GM12878 (cell line): ENCODE measurements around the gene ABT1. TPM values are rescaled to one million over a fixed set of nuclear protein-coding genes. Genes with fewer than 3 reads are reported as not detected.

ENCODE experiments used
- ATF7 ChIP-seq: fragments of 450-650 bp; IDR thresholded peaks from 2 replicates; pipeline ENCODE4 v1.6.1; 2016; ENCODE audit warnings: low read depth, mild to moderate bottlenecking
- BACH1 ChIP-seq: fragments of 450-650 bp; IDR thresholded peaks from 2 replicates; pipeline ENCODE4 v1.6.1; 2017; ENCODE audit warnings: mild to moderate bottlenecking, borderline replicate concordance
- CBFB ChIP-seq: IDR thresholded peaks from 2 replicates; pipeline ENCODE4 v1.6.1; 2016; ENCODE audit warnings: antibody characterized with exemption, low read depth
- GATAD2B ChIP-seq: fragments of 450-650 bp; conservative IDR thresholded peaks from 2 replicates; pipeline ENCODE4 v1.6.1; 2017; ENCODE audit warnings: low read depth, mild to moderate bottlenecking, moderate library complexity
- IKZF1 ChIP-seq: fragments of 450-650 bp; conservative IDR thresholded peaks from 2 replicates; pipeline ENCODE4 v1.6.1; 2017; ENCODE audit warnings: antibody characterized with exemption, mild to moderate bottlenecking
- JUNB ChIP-seq: IDR thresholded peaks from 2 replicates; pipeline ENCODE4 v1.6.1; 2016; ENCODE audit warnings: antibody characterized with exemption, mild to moderate bottlenecking
- POLR2A ChIP-seq: IDR thresholded peaks from 2 replicates; pipeline ENCODE4 v1.6.1; 2011; ENCODE audit warnings: low read depth, mild to moderate bottlenecking, low read length
- POLR2AphosphoS5 ChIP-seq: IDR thresholded peaks from 2 replicates; pipeline ENCODE4 v1.6.1; 2011; ENCODE audit warnings: mild to moderate bottlenecking, low read length, inconsistent platforms
- RCOR1 ChIP-seq: conservative IDR thresholded peaks from 2 replicates; pipeline ENCODE4 v1.6.1; 2012; ENCODE audit warnings: low read depth, low read length, improper control_type of control experiment
- SIN3A ChIP-seq: IDR thresholded peaks from 2 replicates; pipeline ENCODE4 v1.6.1; 2012; ENCODE audit warnings: low read depth, low read length, improper control_type of control experiment
- SMAD1 ChIP-seq: fragments of 450-650 bp; IDR thresholded peaks from 2 replicates; pipeline ENCODE4 v1.6.1; 2018; ENCODE audit warnings: mild to moderate bottlenecking, low read depth; ENCODE audit not compliant: partially characterized antibody
- SREBF1 ChIP-seq: IDR thresholded peaks from 2 replicates; pipeline ENCODE4 v1.6.1; 2012; ENCODE audit warnings: mild to moderate bottlenecking, low read length
- TCF7 ChIP-seq: IDR thresholded peaks from 2 replicates; pipeline ENCODE4 v1.6.1; 2014; ENCODE audit warnings: antibody characterized with exemption, borderline replicate concordance
- ZBED1 ChIP-seq: IDR thresholded peaks from 2 replicates; pipeline ENCODE4 v1.6.1; 2016; ENCODE audit warnings: borderline replicate concordance
- ZZZ3 ChIP-seq: IDR thresholded peaks from 2 replicates; pipeline ENCODE4 v1.6.1; 2011; ENCODE audit warnings: low read depth; ENCODE audit not compliant: control insufficient read depth, insufficient read length
- polyA plus RNA-seq, 11 experiments: library from polyadenylated mRNA; depleted of rRNA in 4 of 11; unstranded in 6 of 11; stranded (reverse) in 5 of 11; fragments of >200 nt; fragmentation: Nextera tagmentation in 4 of 11; fragmentation: Illumina TruSeq in 1 of 11; extraction: Ambion mirVana in 4 of 11; extraction: Trizol in 1 of 11; gene quantifications; 1 replicate in 1 of 11; 2 replicates in 10 of 11; pipeline versions ENCODE4 v1.2.1 to v1.2.3, GENCODE V29; 2011 to 2016; ENCODE audit warnings: inconsistent platforms in 2 of 11, missing spikeins in 2 of 11, low read depth in 1 of 11
- total RNA-seq, 4 experiments: library from RNA; depleted of rRNA in 3 of 4; stranded (reverse); fragments of >200 nt in 3 of 4; fragmentation: Illumina TruSeq in 1 of 4; extraction: Trizol in 1 of 4; gene quantifications; 2 replicates each; pipeline versions ENCODE4 v1.2.1 to v1.2.3, GENCODE V29; 2013 to 2021
- TF ChIP-seq, protein P1 (sequence below): fragments of 450-650 bp; IDR thresholded peaks from 2 replicates; pipeline ENCODE4 v1.6.1; 2017; ENCODE audit warnings: mild to moderate bottlenecking, moderate library complexity
- TF ChIP-seq, protein P2 (sequence below): fragments of 150-350 bp; IDR thresholded peaks from 2 replicates; pipeline ENCODE4 v1.6.1; 2016; ENCODE audit warnings: low read depth, low read length
- TF ChIP-seq, protein P3 (sequence below): fragments of 450-650 bp; IDR thresholded peaks from 2 replicates; pipeline ENCODE4 v1.6.1; 2017; ENCODE audit warnings: antibody characterized with exemption, mild to moderate bottlenecking, moderate library complexity

Gene ABT1
- total and polyA plus RNA-seq, 10 of the 15 experiments (the other 5 are each of a cell fraction or from before 2014, with no cell fraction given): 8.4 to 43.5 (median 28.2) TPM

DNA sequence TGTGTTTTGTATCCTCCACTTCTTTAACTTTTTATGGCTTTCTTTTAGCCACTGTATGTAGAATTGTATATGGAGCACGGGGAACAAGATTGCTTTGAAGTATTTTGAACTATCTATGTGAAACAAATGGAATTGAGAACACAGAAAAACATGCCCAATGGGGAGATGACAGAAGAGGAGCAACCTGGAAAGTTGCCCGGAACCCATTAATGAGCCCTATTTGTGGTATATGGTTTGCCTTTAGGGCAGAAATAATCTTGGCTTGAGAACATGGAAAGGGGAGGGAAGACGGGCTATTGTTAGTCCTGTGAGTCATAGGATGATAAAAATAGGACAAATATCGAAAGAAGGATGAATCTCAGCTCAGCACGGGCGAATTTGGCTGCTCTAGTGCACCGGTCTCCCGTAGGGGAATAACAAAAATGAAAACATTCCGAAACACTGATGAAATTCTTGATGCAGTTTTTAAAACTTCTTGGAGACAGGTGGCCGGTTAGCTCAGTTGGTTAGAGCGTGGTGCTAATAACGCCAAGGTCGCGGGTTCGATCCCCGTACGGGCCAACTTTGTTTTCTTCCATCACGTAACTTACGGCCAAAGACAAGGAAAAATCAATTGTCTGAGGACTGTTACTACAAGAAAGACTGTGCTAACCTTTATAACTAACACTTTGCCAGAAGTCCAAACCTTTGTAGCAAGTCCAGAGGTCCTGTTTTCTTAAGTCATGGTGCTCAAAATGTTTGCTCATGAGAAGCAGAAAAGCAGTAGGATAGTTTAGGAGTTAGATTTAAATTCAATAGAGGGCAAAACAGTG, 42.9 kb upstream of the ABT1 start (continued):
- TF ChIP-seq, protein P1, sequence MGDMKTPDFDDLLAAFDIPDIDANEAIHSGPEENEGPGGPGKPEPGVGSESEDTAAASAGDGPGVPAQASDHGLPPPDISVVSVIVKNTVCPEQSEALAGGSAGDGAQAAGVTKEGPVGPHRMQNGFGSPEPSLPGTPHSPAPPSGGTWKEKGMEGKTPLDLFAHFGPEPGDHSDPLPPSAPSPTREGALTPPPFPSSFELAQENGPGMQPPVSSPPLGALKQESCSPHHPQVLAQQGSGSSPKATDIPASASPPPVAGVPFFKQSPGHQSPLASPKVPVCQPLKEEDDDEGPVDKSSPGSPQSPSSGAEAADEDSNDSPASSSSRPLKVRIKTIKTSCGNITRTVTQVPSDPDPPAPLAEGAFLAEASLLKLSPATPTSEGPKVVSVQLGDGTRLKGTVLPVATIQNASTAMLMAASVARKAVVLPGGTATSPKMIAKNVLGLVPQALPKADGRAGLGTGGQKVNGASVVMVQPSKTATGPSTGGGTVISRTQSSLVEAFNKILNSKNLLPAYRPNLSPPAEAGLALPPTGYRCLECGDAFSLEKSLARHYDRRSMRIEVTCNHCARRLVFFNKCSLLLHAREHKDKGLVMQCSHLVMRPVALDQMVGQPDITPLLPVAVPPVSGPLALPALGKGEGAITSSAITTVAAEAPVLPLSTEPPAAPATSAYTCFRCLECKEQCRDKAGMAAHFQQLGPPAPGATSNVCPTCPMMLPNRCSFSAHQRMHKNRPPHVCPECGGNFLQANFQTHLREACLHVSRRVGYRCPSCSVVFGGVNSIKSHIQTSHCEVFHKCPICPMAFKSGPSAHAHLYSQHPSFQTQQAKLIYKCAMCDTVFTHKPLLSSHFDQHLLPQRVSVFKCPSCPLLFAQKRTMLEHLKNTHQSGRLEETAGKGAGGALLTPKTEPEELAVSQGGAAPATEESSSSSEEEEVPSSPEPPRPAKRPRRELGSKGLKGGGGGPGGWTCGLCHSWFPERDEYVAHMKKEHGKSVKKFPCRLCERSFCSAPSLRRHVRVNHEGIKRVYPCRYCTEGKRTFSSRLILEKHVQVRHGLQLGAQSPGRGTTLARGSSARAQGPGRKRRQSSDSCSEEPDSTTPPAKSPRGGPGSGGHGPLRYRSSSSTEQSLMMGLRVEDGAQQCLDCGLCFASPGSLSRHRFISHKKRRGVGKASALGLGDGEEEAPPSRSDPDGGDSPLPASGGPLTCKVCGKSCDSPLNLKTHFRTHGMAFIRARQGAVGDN: no peak
- TF ChIP-seq POLR2AphosphoS5 (no peak), POLR2A (no peak), RCOR1 (no peak), SMAD1 (no peak), ZBED1 (0 out of 2 replicates have a peak, but pooled peaks have one; percentile 39), SREBF1 (no peak), GATAD2B (peak; percentile 2; the same call in 1 of the 2 replicates), JUNB (no peak; the same call in 1 of the 2 replicates), SIN3A (no peak), ATF7 (no peak; the same call in 1 of the 2 replicates), TCF7 (0 out of 2 replicates have a peak, but pooled peaks have one; percentile 23), ZZZ3 (no peak), BACH1 (no peak), IKZF1 (peak; percentile 51), CBFB (peak; percentile 65)
- TF ChIP-seq, protein P2, sequence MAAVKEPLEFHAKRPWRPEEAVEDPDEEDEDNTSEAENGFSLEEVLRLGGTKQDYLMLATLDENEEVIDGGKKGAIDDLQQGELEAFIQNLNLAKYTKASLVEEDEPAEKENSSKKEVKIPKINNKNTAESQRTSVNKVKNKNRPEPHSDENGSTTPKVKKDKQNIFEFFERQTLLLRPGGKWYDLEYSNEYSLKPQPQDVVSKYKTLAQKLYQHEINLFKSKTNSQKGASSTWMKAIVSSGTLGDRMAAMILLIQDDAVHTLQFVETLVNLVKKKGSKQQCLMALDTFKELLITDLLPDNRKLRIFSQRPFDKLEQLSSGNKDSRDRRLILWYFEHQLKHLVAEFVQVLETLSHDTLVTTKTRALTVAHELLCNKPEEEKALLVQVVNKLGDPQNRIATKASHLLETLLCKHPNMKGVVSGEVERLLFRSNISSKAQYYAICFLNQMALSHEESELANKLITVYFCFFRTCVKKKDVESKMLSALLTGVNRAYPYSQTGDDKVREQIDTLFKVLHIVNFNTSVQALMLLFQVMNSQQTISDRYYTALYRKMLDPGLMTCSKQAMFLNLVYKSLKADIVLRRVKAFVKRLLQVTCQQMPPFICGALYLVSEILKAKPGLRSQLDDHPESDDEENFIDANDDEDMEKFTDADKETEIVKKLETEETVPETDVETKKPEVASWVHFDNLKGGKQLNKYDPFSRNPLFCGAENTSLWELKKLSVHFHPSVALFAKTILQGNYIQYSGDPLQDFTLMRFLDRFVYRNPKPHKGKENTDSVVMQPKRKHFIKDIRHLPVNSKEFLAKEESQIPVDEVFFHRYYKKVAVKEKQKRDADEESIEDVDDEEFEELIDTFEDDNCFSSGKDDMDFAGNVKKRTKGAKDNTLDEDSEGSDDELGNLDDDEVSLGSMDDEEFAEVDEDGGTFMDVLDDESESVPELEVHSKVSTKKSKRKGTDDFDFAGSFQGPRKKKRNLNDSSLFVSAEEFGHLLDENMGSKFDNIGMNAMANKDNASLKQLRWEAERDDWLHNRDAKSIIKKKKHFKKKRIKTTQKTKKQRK: no peak
- TF ChIP-seq, protein P3, sequence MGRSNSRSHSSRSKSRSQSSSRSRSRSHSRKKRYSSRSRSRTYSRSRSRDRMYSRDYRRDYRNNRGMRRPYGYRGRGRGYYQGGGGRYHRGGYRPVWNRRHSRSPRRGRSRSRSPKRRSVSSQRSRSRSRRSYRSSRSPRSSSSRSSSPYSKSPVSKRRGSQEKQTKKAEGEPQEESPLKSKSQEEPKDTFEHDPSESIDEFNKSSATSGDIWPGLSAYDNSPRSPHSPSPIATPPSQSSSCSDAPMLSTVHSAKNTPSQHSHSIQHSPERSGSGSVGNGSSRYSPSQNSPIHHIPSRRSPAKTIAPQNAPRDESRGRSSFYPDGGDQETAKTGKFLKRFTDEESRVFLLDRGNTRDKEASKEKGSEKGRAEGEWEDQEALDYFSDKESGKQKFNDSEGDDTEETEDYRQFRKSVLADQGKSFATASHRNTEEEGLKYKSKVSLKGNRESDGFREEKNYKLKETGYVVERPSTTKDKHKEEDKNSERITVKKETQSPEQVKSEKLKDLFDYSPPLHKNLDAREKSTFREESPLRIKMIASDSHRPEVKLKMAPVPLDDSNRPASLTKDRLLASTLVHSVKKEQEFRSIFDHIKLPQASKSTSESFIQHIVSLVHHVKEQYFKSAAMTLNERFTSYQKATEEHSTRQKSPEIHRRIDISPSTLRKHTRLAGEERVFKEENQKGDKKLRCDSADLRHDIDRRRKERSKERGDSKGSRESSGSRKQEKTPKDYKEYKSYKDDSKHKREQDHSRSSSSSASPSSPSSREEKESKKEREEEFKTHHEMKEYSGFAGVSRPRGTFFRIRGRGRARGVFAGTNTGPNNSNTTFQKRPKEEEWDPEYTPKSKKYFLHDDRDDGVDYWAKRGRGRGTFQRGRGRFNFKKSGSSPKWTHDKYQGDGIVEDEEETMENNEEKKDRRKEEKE: no peak
